Measurements from ENCODE around the gene FAM163B.

DNA sequence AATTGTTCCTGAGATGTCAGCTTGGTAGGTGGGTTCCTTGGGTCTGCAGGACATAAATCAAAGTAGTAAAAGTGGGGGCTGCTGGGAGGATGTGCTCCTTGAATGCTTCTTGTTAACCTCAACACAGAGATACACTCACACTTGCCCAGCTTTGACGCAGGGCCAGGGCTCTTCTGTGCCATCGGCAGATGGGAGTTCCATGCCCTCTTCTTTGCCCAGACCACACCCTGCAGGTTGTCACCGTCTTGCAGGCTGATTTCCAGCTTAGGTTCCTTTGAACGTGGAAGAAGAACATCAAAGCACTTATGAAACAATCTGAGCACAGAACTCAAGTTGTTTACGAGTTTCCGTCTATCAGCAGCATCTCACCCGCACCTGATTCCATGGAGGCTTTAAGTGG is 38.0 kb upstream of the FAM163B start:
- TF ChIP-seq, protein P1, sequence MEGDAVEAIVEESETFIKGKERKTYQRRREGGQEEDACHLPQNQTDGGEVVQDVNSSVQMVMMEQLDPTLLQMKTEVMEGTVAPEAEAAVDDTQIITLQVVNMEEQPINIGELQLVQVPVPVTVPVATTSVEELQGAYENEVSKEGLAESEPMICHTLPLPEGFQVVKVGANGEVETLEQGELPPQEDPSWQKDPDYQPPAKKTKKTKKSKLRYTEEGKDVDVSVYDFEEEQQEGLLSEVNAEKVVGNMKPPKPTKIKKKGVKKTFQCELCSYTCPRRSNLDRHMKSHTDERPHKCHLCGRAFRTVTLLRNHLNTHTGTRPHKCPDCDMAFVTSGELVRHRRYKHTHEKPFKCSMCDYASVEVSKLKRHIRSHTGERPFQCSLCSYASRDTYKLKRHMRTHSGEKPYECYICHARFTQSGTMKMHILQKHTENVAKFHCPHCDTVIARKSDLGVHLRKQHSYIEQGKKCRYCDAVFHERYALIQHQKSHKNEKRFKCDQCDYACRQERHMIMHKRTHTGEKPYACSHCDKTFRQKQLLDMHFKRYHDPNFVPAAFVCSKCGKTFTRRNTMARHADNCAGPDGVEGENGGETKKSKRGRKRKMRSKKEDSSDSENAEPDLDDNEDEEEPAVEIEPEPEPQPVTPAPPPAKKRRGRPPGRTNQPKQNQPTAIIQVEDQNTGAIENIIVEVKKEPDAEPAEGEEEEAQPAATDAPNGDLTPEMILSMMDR (IDR thresholded peaks at IDR 0.05 in 8 of 11, conservative IDR thresholded peaks at IDR 0.05 in 3 of 11) = no peak
- TF ChIP-seq POLR2A (IDR thresholded peaks at IDR 0.05) (no peak), POLR2AphosphoS5 (IDR thresholded peaks at IDR 0.05) (no peak)
